Activated CD8-positive, alpha-beta memory T cell treated with anti-CD3 and anti-CD28 coated beads for 36 hours (primary cell): ENCODE measurements around the gene SPATA3. TPM values are rescaled to one million over a fixed set of nuclear protein-coding genes. Genes with fewer than 3 reads are reported as not detected.

Experiments
- CTCF ChIA-PET: fragments of 350-600 bp; sonication (Branson Sonifier 250); formaldehyde crosslinking; loops from one replicate; lab custom pipeline; 2021; ENCODE audit warnings: antibody characterized with exemption; lab: Charles Lee
- POLR2A ChIA-PET: fragments of 350-600 bp; sonication (Branson Sonifier 250); formaldehyde crosslinking; loops from one replicate; lab custom pipeline; 2021; ENCODE audit warnings: antibody characterized with exemption; lab: Charles Lee
- total RNA-seq, 2 experiments: library from RNA; stranded (reverse); gene quantifications; one replicate each; pipeline ENCODE4 v1.2.3, GENCODE V29; 2021

Gene SPATA3
- total RNA-seq, 2 experiments from 2014 or later, result 0.21 to 0.44 TPM

- ChIA-PET POLR2A (no interaction called here), CTCF (interaction anchor here (1.0 to 1.6 kb wide), 2 partner anchors 17 to 110 kb away, joined by 3 to 4 read pairs; no protein-coding TSS in a partner anchor)
These were observed 40.2 kb downstream of the SPATA3 start for GRCh38 chr2:231036131-231036530.

GRCh38 chr2:231036578-231037106, 40.7 kb downstream of the SPATA3 start:
- POLR2A ChIA-PET, result no interaction called here
- CTCF ChIA-PET, result interaction anchor here (1.0 kb wide), 1 partner anchor 111 kb away, joined by 3 read pairs; no protein-coding TSS in a partner anchor

GRCh38 chr2:231037202-231037730, 41.3 kb downstream of the SPATA3 start, which contains the start of gene C2orf72:
Gene C2orf72 (plus strand): TSS chr2:231037523. CDS start chr2:231037566, 43 bp downstream.
- ChIA-PET POLR2A (no interaction called here), CTCF (no interaction called here)

- POLR2A ChIA-PET, result no interaction called here
- CTCF ChIA-PET, result no interaction called here
These were observed 42.0 kb downstream of the SPATA3 start for GRCh38 chr2:231037731-231038482.

DNA sequence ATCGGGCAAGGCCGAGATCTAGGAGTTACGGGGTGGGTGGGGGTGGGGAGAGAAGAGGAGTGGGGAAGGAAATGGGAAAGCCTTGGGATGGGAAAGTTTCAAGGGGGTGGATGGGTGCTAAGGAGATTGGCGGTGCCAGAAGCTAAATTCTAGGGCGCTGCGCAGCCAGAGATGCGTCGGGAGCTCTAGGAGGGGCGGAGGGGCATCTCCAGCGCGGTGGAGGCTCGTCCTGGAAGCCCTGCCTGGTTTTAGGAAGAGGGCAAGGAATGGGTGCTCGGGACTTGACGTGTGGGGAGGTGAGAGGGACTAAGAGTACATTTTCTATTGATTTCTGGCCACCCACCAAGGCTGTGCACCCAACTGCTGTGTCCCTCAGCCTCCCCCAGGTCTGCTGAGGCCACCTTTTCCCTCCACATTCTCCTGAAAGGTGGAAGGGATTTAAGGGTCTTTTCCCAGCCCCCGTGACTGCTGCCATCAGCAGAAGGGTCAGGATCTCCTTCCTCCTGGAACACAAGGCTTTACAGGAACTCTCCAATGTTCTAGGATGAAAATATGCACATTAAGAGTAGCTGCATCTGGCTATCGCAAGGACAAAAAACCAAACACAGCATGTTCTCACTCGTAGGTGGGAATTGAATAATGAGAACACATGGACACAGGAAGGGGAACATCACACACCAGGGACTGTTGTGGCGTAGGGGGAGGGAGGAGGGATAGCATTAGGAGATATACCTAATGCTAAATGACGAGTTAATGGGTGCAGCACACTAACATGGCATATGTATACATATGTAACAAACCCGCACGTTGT, 42.8 kb downstream of the SPATA3 start:
- CTCF ChIA-PET, result no interaction called here

GRCh38 chr2:231039294-231039664, 43.4 kb downstream of the SPATA3 start:
- POLR2A ChIA-PET, result no interaction called here

More for the DNA sequence above, 42.8 kb downstream of the SPATA3 start:
- POLR2A ChIA-PET, result no interaction called here

DNA sequence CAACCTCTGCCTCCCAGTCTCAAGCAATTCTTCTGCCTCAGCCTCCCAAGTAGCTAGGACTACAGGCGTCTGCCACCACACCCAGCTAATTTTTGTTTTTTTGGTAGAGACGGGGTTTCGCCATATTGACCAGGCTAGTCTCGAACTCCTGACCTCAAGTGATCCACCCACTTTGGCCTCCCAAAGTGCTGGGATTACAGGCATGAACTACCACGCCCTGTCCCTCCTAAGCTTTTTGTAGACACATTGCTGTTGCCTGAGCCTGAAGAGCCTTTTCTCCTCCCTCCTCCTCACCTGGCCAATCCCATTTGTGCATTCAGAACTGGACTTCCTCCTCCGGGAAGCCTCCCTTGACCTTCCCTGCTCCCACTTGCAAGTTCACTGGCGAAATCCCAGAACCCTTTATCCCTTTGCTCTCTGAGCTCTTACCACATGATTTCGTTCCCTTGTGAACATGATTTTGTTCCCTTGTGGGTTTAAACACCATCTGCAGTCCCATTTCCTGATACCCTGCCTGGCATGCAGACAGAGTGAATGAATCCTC, 44.0 kb downstream of the SPATA3 start:
- POLR2A ChIA-PET, result no interaction called here
- CTCF ChIA-PET, result interaction anchor here (1.1 to 1.4 kb wide), 2 partner anchors 13 to 17 kb away, joined by 3 read pairs; partner anchors contain the start of gene PSMD1

More at GRCh38 chr2:231039294-231039664, 43.4 kb downstream of the SPATA3 start:
- CTCF ChIA-PET, result interaction anchor here (1.1 to 1.4 kb wide), 2 partner anchors 14 to 18 kb away, joined by 3 read pairs; partner anchors contain the start of gene PSMD1

DNA sequence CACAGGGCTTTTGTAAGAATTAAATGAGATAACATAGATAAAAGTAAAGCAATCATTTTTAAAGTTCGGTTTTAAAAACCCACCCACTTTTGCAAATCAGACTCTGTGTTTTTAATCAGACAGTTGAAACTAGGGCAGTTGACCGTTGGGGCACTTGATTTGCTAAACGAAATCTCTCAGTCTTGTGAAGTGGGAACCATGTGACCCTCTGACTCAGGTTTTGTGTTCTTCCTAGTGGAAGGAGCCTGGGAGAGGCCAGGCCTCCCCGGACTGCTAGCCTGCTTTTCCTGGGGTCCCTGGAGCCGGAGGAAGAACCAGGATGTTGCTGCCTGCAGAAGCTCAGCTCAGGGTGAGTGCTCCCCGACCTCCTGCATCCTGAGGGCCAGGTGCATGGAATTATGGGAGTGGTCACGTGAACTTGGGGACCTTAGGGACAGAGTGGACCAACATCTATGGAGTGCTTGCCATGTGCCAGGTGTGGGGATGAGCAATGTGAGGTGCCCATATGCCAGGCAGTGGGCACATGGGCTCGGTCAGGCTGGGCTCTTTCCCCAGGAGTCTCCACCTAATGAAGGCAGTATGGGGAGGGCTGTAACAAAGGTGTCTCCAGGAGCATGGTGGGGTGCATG, 45.3 kb downstream of the SPATA3 start:
- CTCF ChIA-PET, result interaction anchor here (1.5 kb wide), 1 partner anchor 12 kb away, joined by 4 read pairs; no protein-coding TSS in a partner anchor
- POLR2A ChIA-PET, result no interaction called here

- POLR2A ChIA-PET, result no interaction called here
- CTCF ChIA-PET, result interaction anchor here (2.1 kb wide), 1 partner anchor 9 kb away, joined by 9 read pairs; no protein-coding TSS in a partner anchor
These were observed 47.9 kb downstream of the SPATA3 start for GRCh38 chr2:231043796-231044195.

DNA sequence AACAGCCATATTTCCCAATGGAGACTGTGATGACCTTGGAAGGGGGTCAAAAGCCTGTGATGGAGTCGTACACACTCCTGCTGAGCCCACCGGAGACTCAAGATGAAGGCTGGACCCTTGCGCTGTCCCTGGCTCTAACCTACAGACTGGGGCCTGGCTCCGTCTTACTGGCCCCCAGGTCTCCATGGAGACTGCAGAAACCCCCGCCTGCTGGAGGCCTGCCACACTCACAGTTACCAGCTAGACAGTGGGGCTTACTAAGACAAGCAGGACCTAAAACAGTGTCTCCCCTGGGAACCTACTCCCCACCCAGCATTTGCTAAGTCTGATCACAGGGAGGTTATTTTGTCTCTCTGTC, 51.0 kb downstream of the SPATA3 start:
- CTCF ChIA-PET, result interaction anchor here (0.7 kb wide), 1 partner anchor 1028 kb away, joined by 3 read pairs; no protein-coding TSS in a partner anchor

GRCh38 chr2:231047274-231047922, 51.5 kb downstream of the SPATA3 start:
- ChIA-PET POLR2A (no interaction called here), CTCF (interaction anchor here (0.7 kb wide), 1 partner anchor 1027 kb away, joined by 3 read pairs; no protein-coding TSS in a partner anchor)

More for the DNA sequence above, 51.0 kb downstream of the SPATA3 start:
- POLR2A ChIA-PET, result no interaction called here

DNA sequence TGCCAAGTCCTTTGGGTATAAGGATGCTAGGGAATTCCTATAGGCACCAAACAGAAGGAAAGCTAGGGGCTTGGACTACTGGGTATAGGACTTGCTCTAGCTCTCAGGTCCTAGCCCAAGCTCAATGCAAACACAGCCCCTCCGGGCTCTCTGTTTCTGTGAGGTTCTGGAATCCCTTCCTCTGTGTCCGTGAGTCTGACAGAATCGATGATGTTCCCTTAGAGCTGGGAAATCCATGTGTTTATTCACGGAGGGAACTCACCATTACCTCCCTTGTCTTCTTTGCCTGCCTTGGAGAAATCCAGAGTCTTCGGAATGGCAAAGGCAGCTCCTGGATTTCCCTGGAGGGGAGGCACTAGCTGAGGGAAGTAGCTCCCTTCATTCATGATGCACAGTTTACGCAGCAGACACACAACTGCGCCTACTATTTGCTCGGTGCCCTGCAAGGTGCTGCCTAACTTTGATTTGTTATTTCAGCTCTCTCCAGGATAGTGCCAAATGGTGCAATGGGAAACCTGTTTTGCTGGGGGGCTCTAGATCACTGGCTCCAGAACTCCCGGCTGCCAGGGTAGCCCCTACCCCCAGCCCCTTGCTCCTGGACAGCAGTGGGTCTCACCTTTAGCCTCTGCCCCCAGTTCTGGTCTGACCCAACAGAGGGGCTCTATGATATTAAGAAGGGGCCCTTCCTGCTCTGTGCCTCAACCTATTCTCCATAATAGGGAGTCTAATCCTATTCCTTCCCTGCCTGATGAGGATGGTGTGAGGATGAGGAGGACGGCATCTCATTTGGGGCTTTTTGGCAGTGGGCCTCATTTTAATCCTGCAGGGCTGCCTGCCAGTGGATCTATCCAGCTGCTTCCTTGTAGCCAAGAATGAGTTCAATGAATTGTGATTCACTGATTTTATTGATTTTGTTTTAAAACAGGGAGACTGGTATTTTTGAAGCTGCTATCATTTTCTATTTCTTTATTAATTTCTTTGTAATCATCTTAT, 52.3 kb downstream of the SPATA3 start:
- CTCF ChIA-PET, result no interaction called here
- POLR2A ChIA-PET, result no interaction called here

- CTCF ChIA-PET, result no interaction called here
- POLR2A ChIA-PET, result no interaction called here
These were observed 53.5 kb downstream of the SPATA3 start for GRCh38 chr2:231049286-231050017.

GRCh38 chr2:231050018-231050901, 54.3 kb downstream of the SPATA3 start:
- ChIA-PET POLR2A (no interaction called here), CTCF (interaction anchor here (1.2 kb wide), 1 partner anchor 148 kb away, joined by 3 read pairs; no protein-coding TSS in a partner anchor)

- ChIA-PET CTCF (interaction anchor here (1.2 kb wide), 1 partner anchor 149 kb away, joined by 3 read pairs; no protein-coding TSS in a partner anchor), POLR2A (no interaction called here)
These were observed 55.2 kb downstream of the SPATA3 start for GRCh38 chr2:231051116-231051515.
